Sigmoid colon (tissue), 7 donors: ENCODE results near the gene SLC44A5. TPM values are rescaled to one million over a fixed set of nuclear protein-coding genes. Genes with fewer than 3 reads are reported as not detected.

Experiments used
- DNase-seq: peaks from one replicate; pipeline ENCODE4 v3.0.0-alpha.2; 2019
- H3K27ac ChIP-seq, 4 donors: fragments of 200-600 bp; sonication (generic); one replicate each; pipeline ENCODE4 v1.5.1; 2016 to 2019; ENCODE audit warnings: mild to moderate bottlenecking in 1 of 4
- H3K27me3 ChIP-seq, 3 donors: fragments of 200-600 bp; sonication (generic); one replicate each; pipeline ENCODE4 v1.5.1; 2019; ENCODE audit warnings: mild to moderate bottlenecking in 1 of 3
- H3K36me3 ChIP-seq, 4 donors: fragments of 200-600 bp; sonication (generic); one replicate each; pipeline ENCODE4 v1.5.1; 2016 to 2019
- H3K4me1 ChIP-seq, 4 donors: fragments of 200-600 bp; sonication (generic); one replicate each; pipeline ENCODE4 v1.5.1; 2017 to 2019
- H3K4me3 ChIP-seq, 4 donors: fragments of 200-600 bp; sonication (generic); one replicate each; pipeline ENCODE4 v1.5.1; 2017 to 2019; ENCODE audit warnings: mild to moderate bottlenecking in 2 of 4, moderate library complexity in 1 of 4
- H3K9me3 ChIP-seq, 4 donors: fragments of 200-600 bp in 3 of 4; sonication (generic) in 3 of 4; one replicate each; pipeline versions ENCODE4 v1.5.1 to v1.6.1; 2013 to 2019
- CTCF ChIP-seq, 4 experiments: fragments of 450-650 bp in 3 of 4; fragments of 200-600 bp in 1 of 4; IDR thresholded peaks; one replicate each; pipeline ENCODE4 v1.5.1; 2016 to 2019; ENCODE audit warnings: antibody characterized with exemption in 4 of 4, mild to moderate bottlenecking in 3 of 4, moderate library complexity in 2 of 4
- EP300 ChIP-seq, 4 donors: sonication (generic); formaldehyde crosslinking; IDR thresholded peaks; one replicate each; pipeline ENCODE4 v1.6.1; 2017; ENCODE audit warnings: antibody characterized with exemption in 4 of 4
- POLR2A ChIP-seq, 2 donors: fragments of 450-650 bp; IDR thresholded peaks; one replicate each; pipeline ENCODE4 v1.6.1; 2016; ENCODE audit warnings: antibody characterized with exemption in 2 of 2, mild to moderate bottlenecking in 2 of 2, moderate library complexity in 2 of 2
- POLR2AphosphoS5 ChIP-seq, 4 donors: sonication (generic); formaldehyde crosslinking; IDR thresholded peaks; one replicate each; pipeline ENCODE4 v1.6.1; 2017; ENCODE audit warnings: antibody characterized with exemption in 4 of 4
- WGBS, 2 donors: extraction: QIAGEN DNeasy Blood & Tissue Kit; methylation state at CpG; one replicate each; pipeline ENCODE4 v1.1.7; 2013; 5-methylcytosine and 5-hydroxymethylcytosine counted together
- intact Hi-C: fragments of 100-400 bp; cut with DNase I; formaldehyde crosslinking; loops from one replicate; pipeline ENCODE4 v1.15.1; 2023
- polyA plus RNA-seq, 3 donors: library from polyadenylated mRNA; stranded (reverse); fragments of 200-250 nt; gene quantifications; one replicate each; pipeline ENCODE4 v1.2.3, GENCODE V29; 2013
- total RNA-seq, 4 donors: library from RNA; depleted of rRNA; stranded (reverse); fragments of >200 nt; gene quantifications; one replicate each; pipeline ENCODE4 v1.1.0, GENCODE V29; 2016
- donor health status: healthy with polysubstance abuse.
- donor health status: Bipolar disorder and iron deficiency.
- donor health status: healthy.

SLC44A5 gene
- total and polyA plus RNA-seq, 7 donors, result 0.36 to 1.4 (median 0.67) TPM; not detected in 1

GRCh38 chr1:75543705-75544104, 67.2 kb downstream of the SLC44A5 start:
- H3K27ac ChIP-seq, result no peak overlapping the region
- H3K4me3 ChIP-seq, result no peak overlapping the region
- H3K27me3 ChIP-seq, result no peaks in the 10 kb centered on the region
- no peaks in the 10 kb centered on the region for H3K36me3 ChIP-seq
- H3K4me1 ChIP-seq, result no peaks in the 10 kb centered on the region
- no peak for DNase-seq
- H3K9me3 ChIP-seq, result no peaks in the 10 kb centered on the region
- no peak for TF ChIP-seq POLR2AphosphoS5 (IDR thresholded peaks at IDR 0.05)
- no peak for TF ChIP-seq POLR2A (IDR thresholded peaks at IDR 0.05)
- TF ChIP-seq EP300 (IDR thresholded peaks at IDR 0.05), result no peak
- no peak for TF ChIP-seq CTCF (IDR thresholded peaks at IDR 0.05)
- intact Hi-C loops, result no loop called here

- H3K4me3 ChIP-seq, result no peak overlapping the region
- no peaks in the 10 kb centered on the region for H3K4me1 ChIP-seq
- TF ChIP-seq POLR2A (IDR thresholded peaks at IDR 0.05), result no peak
- TF ChIP-seq CTCF (IDR thresholded peaks at IDR 0.05), result no peak
- no peak for TF ChIP-seq POLR2AphosphoS5 (IDR thresholded peaks at IDR 0.05)
- TF ChIP-seq EP300 (IDR thresholded peaks at IDR 0.05), result no peak
- H3K27me3 ChIP-seq, result no peaks in the 10 kb centered on the region
- no peak overlapping the region for H3K27ac ChIP-seq
- 86 to 88% methylated on average over 5 of the region's 5 CpGs for WGBS, 2 donors
- intact Hi-C loops, result no loop called here
- no peak for DNase-seq
- H3K36me3 ChIP-seq, result no peaks in the 10 kb centered on the region
- no peaks in the 10 kb centered on the region for H3K9me3 ChIP-seq
These were observed 67.9 kb downstream of the SLC44A5 start for GRCh38 chr1:75542818-75543570.

- intact Hi-C loops, result no loop called here
- TF ChIP-seq EP300 (IDR thresholded peaks at IDR 0.05) (no peak), POLR2A (IDR thresholded peaks at IDR 0.05) (no peak)
- Histone ChIP-seq H3K36me3 (no peaks in the 10 kb centered on the region), H3K4me1 (no peaks in the 10 kb centered on the region), H3K9me3 (no peaks in the 10 kb centered on the region), H3K27ac (no peak overlapping the region), H3K27me3 (no peaks in the 10 kb centered on the region), H3K4me3 (no peak overlapping the region)
- 34 to 62% methylated on average over 6 of the region's 6 CpGs for WGBS, 2 donors
- DNase-seq, result no peak
These were observed 71.4 kb downstream of the SLC44A5 start for GRCh38 chr1:75539230-75540116.

- H3K27me3 ChIP-seq, result no peaks in the 10 kb centered on the region
- intact Hi-C loops, result no loop called here
- WGBS, 2 donors, result 85 to 87% methylated on average over 2 of the region's 2 CpGs
- H3K27ac ChIP-seq, result no peak overlapping the region
- H3K4me3 ChIP-seq, result no peak overlapping the region
- no peaks in the 10 kb centered on the region for H3K4me1 ChIP-seq
- H3K36me3 ChIP-seq, result no peaks in the 10 kb centered on the region
- no peak for DNase-seq
- TF ChIP-seq CTCF (IDR thresholded peaks at IDR 0.05), result no peak
- TF ChIP-seq EP300 (IDR thresholded peaks at IDR 0.05), result no peak
- no peak for TF ChIP-seq POLR2AphosphoS5 (IDR thresholded peaks at IDR 0.05)
- no peak for TF ChIP-seq POLR2A (IDR thresholded peaks at IDR 0.05)
- H3K9me3 ChIP-seq, result no peaks in the 10 kb centered on the region
These were observed 77.8 kb downstream of the SLC44A5 start for GRCh38 chr1:75533085-75533484.

- H3K4me1 ChIP-seq, result no peaks in the 10 kb centered on the region
- TF ChIP-seq POLR2AphosphoS5 (IDR thresholded peaks at IDR 0.05) (no peak), POLR2A (IDR thresholded peaks at IDR 0.05) (no peak), CTCF (IDR thresholded peaks at IDR 0.05) (no peak), EP300 (IDR thresholded peaks at IDR 0.05) (no peak)
These were observed 79.3 kb downstream of the SLC44A5 start for GRCh38 chr1:75531570-75531969.

More at GRCh38 chr1:75531570-75531969, 79.3 kb downstream of the SLC44A5 start:
- Histone ChIP-seq H3K9me3 (no peaks in the 10 kb centered on the region), H3K27me3 (no peaks in the 10 kb centered on the region), H3K4me3 (no peak overlapping the region), H3K36me3 (no peaks in the 10 kb centered on the region), H3K27ac (no peak overlapping the region)
- no peak for DNase-seq
- WGBS, 2 donors, result 55 to 72% methylated on average over 2 of the region's 2 CpGs
- intact Hi-C loops, result no loop called here
